GM18907 (cell line): ENCODE data around the gene CYTH4.
A peak's percentile ranks its signal among the peaks of the same experiment; 100 is the strongest.

Experiments
- ATAC-seq: cut with Tn5 transposase; IDR thresholded peaks from one replicate; pipeline ENCODE4 v1.9.1; 2021; ENCODE audit warnings: mild to moderate bottlenecking, moderate library complexity; ENCODE audit not compliant: unreplicated experiment

Gene CYTH4

GRCh38 chr22:37308385-37309200, 26.3 kb downstream of the CYTH4 start:
- ATAC-seq, result no peak

- no peak for ATAC-seq
Observed at GRCh38 chr22:37309211-37310074, 27.1 kb downstream of the CYTH4 start.

- ATAC-seq, result no peak
Observed at GRCh38 chr22:37310075-37310606, 27.8 kb downstream of the CYTH4 start.

GRCh38 chr22:37310815-37311595, 28.7 kb downstream of the CYTH4 start:
- no peak for ATAC-seq

GRCh38 chr22:37311761-37312312, 29.5 kb downstream of the CYTH4 start:
- ATAC-seq, result no peak

GRCh38 chr22:37312549-37313183, 30.4 kb downstream of the CYTH4 start:
- no peak for ATAC-seq

GRCh38 chr22:37313376-37314314, 31.3 kb downstream of the CYTH4 start:
- ATAC-seq, result no peak

GRCh38 chr22:37314315-37315074, 32.2 kb downstream of the CYTH4 start:
- ATAC-seq, result no peak

GRCh38 chr22:37316405-37316804, 34.1 kb downstream of the CYTH4 start:
- no peak for ATAC-seq

GRCh38 chr22:37316875-37317371, 34.6 kb downstream of the CYTH4 start:
- ATAC-seq, result peak; percentile 35

- ATAC-seq, result no peak
Observed at GRCh38 chr22:37317698-37318210, 35.4 kb downstream of the CYTH4 start.

- ATAC-seq, result no peak
Observed at GRCh38 chr22:37318364-37319109, 36.2 kb downstream of the CYTH4 start.

- ATAC-seq, result no peak
Observed at GRCh38 chr22:37319469-37319868, 37.2 kb downstream of the CYTH4 start.

GRCh38 chr22:37320726-37321677, 38.7 kb downstream of the CYTH4 start:
- no peak for ATAC-seq

- ATAC-seq, result no peak
Observed at GRCh38 chr22:37324340-37325038, 42.2 kb downstream of the CYTH4 start.

- no peak for ATAC-seq
Observed at GRCh38 chr22:37325039-37325395, 42.7 kb downstream of the CYTH4 start.
